DOHH2 (cell line): ENCODE measurements around the gene DNAJC11.

Experiments
- EZH2phosphoT487 ChIP-seq: fragments of 200-600 bp; sonication (generic); IDR thresholded peaks from 2 replicates; pipeline ENCODE4 v1.6.1; 2017; ENCODE audit warnings: borderline replicate concordance, mild to moderate bottlenecking, antibody characterized with exemption, low read length, moderate library complexity, mixed read lengths
- TF ChIP-seq, protein P1 (sequence below): fragments of 200-600 bp; sonication (generic); IDR thresholded peaks from one replicate; pipeline ENCODE4 v1.5.1; 2014; ENCODE audit warnings: antibody characterized with exemption, mild to moderate bottlenecking, low read depth, low read length; ENCODE audit not compliant: poor library complexity, severe bottlenecking

DNA sequence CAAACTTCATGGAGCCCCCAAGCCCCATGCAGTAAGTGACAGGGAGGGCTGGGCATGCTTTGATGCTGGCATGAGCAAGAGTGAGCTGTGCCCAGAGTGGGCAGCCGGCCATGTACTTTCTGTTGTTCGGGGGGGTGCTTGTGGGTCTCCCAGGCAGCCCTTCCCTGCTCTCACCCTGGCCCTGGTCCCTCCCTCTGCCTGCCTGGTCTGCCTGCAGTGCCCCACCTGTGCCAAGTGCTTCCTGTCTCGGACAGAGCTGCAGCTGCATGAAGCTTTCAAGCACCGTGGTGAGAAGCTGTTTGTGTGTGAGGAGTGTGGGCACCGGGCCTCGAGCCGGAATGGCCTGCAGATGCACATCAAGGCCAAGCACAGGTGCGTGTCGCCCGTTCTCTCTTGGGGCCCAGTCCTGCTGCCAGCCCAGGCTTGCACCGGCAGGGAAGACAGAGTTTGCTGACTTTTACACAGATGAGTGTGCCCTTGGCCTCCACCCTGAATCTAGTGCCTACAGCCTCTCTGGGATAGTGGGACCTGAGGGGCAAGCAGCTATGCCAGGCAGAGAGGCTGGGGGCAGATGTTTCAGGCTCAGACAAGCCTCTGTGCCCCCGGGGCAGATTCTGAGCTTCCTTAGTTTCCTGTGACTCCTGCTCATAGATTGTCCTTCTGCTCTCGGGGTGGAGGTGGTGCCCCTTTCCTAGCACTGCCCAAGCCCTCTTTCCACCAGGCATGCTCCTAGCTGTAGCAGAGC is 114.2 kb downstream of the DNAJC11 start:
- TF ChIP-seq, protein P1, sequence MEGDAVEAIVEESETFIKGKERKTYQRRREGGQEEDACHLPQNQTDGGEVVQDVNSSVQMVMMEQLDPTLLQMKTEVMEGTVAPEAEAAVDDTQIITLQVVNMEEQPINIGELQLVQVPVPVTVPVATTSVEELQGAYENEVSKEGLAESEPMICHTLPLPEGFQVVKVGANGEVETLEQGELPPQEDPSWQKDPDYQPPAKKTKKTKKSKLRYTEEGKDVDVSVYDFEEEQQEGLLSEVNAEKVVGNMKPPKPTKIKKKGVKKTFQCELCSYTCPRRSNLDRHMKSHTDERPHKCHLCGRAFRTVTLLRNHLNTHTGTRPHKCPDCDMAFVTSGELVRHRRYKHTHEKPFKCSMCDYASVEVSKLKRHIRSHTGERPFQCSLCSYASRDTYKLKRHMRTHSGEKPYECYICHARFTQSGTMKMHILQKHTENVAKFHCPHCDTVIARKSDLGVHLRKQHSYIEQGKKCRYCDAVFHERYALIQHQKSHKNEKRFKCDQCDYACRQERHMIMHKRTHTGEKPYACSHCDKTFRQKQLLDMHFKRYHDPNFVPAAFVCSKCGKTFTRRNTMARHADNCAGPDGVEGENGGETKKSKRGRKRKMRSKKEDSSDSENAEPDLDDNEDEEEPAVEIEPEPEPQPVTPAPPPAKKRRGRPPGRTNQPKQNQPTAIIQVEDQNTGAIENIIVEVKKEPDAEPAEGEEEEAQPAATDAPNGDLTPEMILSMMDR: no peak
- no peak for TF ChIP-seq EZH2phosphoT487
